Keratinocyte (primary cell): ENCODE results near the gene USP28. TPM values are rescaled to one million over a fixed set of nuclear protein-coding genes. Genes with fewer than 3 reads are reported as not detected.

Source experiments
- DNase-seq: peaks from one replicate; pipeline ENCODE4 v3.0.0-alpha.2; 2011; ENCODE audit warnings: low read depth, missing footprints, low spot score
- FAIRE-seq: peaks from 2 replicates; lab custom pipeline; 2011; peaks lifted over from hg19 to GRCh38; lab: Jason Lieb, UNC
- H2AFZ ChIP-seq: 2 replicates; pipeline ENCODE4 v1.6.0; 2012; ENCODE audit warnings: low read length, control low read depth, inconsistent platforms; ENCODE audit not compliant: control insufficient read depth
- H3K27ac ChIP-seq: 2 replicates; pipeline ENCODE4 v1.5.1; 2011; ENCODE audit warnings: low read length; ENCODE audit not compliant: control insufficient read depth, insufficient read depth
- H3K27me3 ChIP-seq: 3 replicates; pipeline ENCODE4 v1.6.0; 2011; ENCODE audit warnings: low read length; ENCODE audit not compliant: control insufficient read depth, insufficient read depth; ENCODE audit errors: extremely low read depth
- H3K36me3 ChIP-seq, 2 experiments: 2 replicates in 1 of 2; 3 replicates in 1 of 2; pipeline ENCODE4 v1.5.1; 2011; ENCODE audit warnings: low read length in 2 of 2, mild to moderate bottlenecking in 1 of 2; ENCODE audit not compliant: control insufficient read depth in 2 of 2, insufficient read depth in 2 of 2; ENCODE audit errors: extremely low read depth in 1 of 2
- H3K4me1 ChIP-seq: 3 replicates; pipeline ENCODE4 v1.5.1; 2011; ENCODE audit warnings: low read length; ENCODE audit not compliant: control insufficient read depth, insufficient read depth; ENCODE audit errors: extremely low read depth
- H3K4me2 ChIP-seq: 3 replicates; pipeline ENCODE4 v1.6.0; 2011; ENCODE audit warnings: low read depth, low read length; ENCODE audit not compliant: control insufficient read depth, insufficient read depth; ENCODE audit errors: extremely low read depth
- H3K4me3 ChIP-seq, 3 experiments: fragments of 200-600 bp in 1 of 3; sonication (generic) in 1 of 3; 2 replicates in 2 of 3; 3 replicates in 1 of 3; pipeline ENCODE4 v1.5.1; 2011 to 2016; ENCODE audit warnings: low read length in 3 of 3, mild to moderate bottlenecking in 3 of 3, control low read depth in 2 of 3, inconsistent platforms in 1 of 3, low read depth in 1 of 3, mixed read lengths in 1 of 3, mixed run types in 1 of 3, moderate library complexity in 1 of 3; ENCODE audit not compliant: control insufficient read depth in 2 of 3, insufficient read depth in 2 of 3; ENCODE audit errors: extremely low read depth in 1 of 3
- H3K79me2 ChIP-seq: 2 replicates; pipeline ENCODE4 v1.6.0; 2012; ENCODE audit warnings: low read length; ENCODE audit not compliant: control insufficient read depth, insufficient read depth
- H3K9ac ChIP-seq: 3 replicates; pipeline ENCODE4 v1.6.0; 2011; ENCODE audit warnings: low read length; ENCODE audit not compliant: control insufficient read depth, insufficient read depth; ENCODE audit errors: extremely low read depth
- H3K9me1 ChIP-seq: 3 replicates; pipeline ENCODE4 v1.6.0; 2011; ENCODE audit warnings: low read length; ENCODE audit not compliant: control insufficient read depth, insufficient read depth; ENCODE audit errors: extremely low read depth
- H3K9me3 ChIP-seq: 2 replicates; pipeline ENCODE4 v1.5.1; 2012; ENCODE audit warnings: low read depth, low read length; ENCODE audit not compliant: control insufficient read depth
- H4K20me1 ChIP-seq: 3 replicates; pipeline ENCODE4 v1.6.0; 2011; ENCODE audit warnings: low read length; ENCODE audit not compliant: control insufficient read depth, insufficient read depth; ENCODE audit errors: extremely low read depth
- EZH2 ChIP-seq: IDR thresholded peaks from one replicate; pipeline ENCODE4 v1.6.1; 2012; ENCODE audit warnings: inconsistent platforms, mild to moderate bottlenecking, low read length, moderate library complexity
- dilution Hi-C: fragments of 300-500 bp; cut with MboI; formaldehyde crosslinking; loops from one replicate; pipeline ENCODE4 v1.7.0; 2020; ENCODE audit warnings: low sequenced_read_pairs; ENCODE audit not compliant: extremely low pct_ligation_motif_present
- polyA plus RNA-seq, 5 experiments: library from polyadenylated mRNA; depleted of rRNA in 3 of 5; stranded (reverse) in 3 of 5; stranded (forward) in 1 of 5; unstranded in 1 of 5; fragments of >200 nt; gene quantifications; 1 replicate in 1 of 5; 2 replicates in 3 of 5; 3 replicates in 1 of 5; pipeline versions ENCODE4 v1.2.1 to v1.2.3, GENCODE V29; 2011 to 2012; ENCODE audit warnings: missing spikeins in 2 of 5, low read depth in 1 of 5, low replicate concordance in 1 of 5
- TF ChIP-seq, protein P1 (sequence below), 3 experiments: IDR thresholded peaks in 1 of 3; conservative IDR thresholded peaks in 1 of 3; optimal IDR thresholded peaks in 1 of 3; 2 replicates in 2 of 3; 3 replicates in 1 of 3; pipeline versions ENCODE3 to v1.5.1; 2011; ENCODE audit warnings: low read length in 3 of 3, mild to moderate bottlenecking in 3 of 3, moderate library complexity in 2 of 3, control low read depth in 1 of 3, inconsistent platforms in 1 of 3; ENCODE audit not compliant: insufficient read depth in 2 of 3; ENCODE audit errors: extremely low read depth in 1 of 3

Gene USP28
- polyA plus RNA-seq, 1 donor (not counting 4 experiments of a cell fraction or from before 2014, with no cell fraction given), result 37.4 TPM

- Histone ChIP-seq H3K9ac (no peak overlapping the region), H3K27ac (no peak overlapping the region), H3K79me2 (no peaks in the 10 kb centered on the region), H3K4me1 (no peaks in the 10 kb centered on the region), H3K4me3 (no peak overlapping the region), H3K36me3 (no peaks in the 10 kb centered on the region), H4K20me1 (no peaks in the 10 kb centered on the region), H3K27me3 (peaks cover 3% of the 10 kb centered on the region), H3K4me2 (no peak overlapping the region), H3K9me3 (no peaks in the 10 kb centered on the region), H3K9me1 (no peaks in the 10 kb centered on the region), H2AFZ (no peak overlapping the region)
- DNase-seq, result no peak
- TF ChIP-seq EZH2, result no peak
- dilution Hi-C loops, result no loop called here
- no peak for FAIRE-seq
These were observed 20.2 kb upstream of the USP28 start for GRCh38 chr11:113895367-113896155.

GRCh38 chr11:113894421-113894996 lies 19.1 kb upstream of the USP28 start:
- Histone ChIP-seq H3K9me1 (no peaks in the 10 kb centered on the region), H3K4me3 (no peak overlapping the region), H3K36me3 (no peaks in the 10 kb centered on the region), H3K9ac (no peak overlapping the region), H2AFZ (no peak overlapping the region), H3K79me2 (no peaks in the 10 kb centered on the region), H3K9me3 (no peaks in the 10 kb centered on the region), H3K27me3 (peaks cover 3% of the 10 kb centered on the region), H3K27ac (no peak overlapping the region), H3K4me2 (no peak overlapping the region), H4K20me1 (no peaks in the 10 kb centered on the region), H3K4me1 (no peaks in the 10 kb centered on the region)
- DNase-seq, result no peak
- dilution Hi-C loops, result no loop called here
- no peak for TF ChIP-seq EZH2
- TF ChIP-seq, protein P1, sequence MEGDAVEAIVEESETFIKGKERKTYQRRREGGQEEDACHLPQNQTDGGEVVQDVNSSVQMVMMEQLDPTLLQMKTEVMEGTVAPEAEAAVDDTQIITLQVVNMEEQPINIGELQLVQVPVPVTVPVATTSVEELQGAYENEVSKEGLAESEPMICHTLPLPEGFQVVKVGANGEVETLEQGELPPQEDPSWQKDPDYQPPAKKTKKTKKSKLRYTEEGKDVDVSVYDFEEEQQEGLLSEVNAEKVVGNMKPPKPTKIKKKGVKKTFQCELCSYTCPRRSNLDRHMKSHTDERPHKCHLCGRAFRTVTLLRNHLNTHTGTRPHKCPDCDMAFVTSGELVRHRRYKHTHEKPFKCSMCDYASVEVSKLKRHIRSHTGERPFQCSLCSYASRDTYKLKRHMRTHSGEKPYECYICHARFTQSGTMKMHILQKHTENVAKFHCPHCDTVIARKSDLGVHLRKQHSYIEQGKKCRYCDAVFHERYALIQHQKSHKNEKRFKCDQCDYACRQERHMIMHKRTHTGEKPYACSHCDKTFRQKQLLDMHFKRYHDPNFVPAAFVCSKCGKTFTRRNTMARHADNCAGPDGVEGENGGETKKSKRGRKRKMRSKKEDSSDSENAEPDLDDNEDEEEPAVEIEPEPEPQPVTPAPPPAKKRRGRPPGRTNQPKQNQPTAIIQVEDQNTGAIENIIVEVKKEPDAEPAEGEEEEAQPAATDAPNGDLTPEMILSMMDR (optimal IDR thresholded peaks at IDR 0.05 in 1 of 3, IDR thresholded peaks at IDR 0.05 in 1 of 3, conservative IDR thresholded peaks at IDR 0.05 in 1 of 3; ENCODE audit: extremely low read depth in 1 of 3, insufficient read depth in 2 of 3, low read length in 3 of 3), result no peak
- no peak for FAIRE-seq
